Measurements from ENCODE around the gene PTPRN2.

The PTPRN2 gene

DNA sequence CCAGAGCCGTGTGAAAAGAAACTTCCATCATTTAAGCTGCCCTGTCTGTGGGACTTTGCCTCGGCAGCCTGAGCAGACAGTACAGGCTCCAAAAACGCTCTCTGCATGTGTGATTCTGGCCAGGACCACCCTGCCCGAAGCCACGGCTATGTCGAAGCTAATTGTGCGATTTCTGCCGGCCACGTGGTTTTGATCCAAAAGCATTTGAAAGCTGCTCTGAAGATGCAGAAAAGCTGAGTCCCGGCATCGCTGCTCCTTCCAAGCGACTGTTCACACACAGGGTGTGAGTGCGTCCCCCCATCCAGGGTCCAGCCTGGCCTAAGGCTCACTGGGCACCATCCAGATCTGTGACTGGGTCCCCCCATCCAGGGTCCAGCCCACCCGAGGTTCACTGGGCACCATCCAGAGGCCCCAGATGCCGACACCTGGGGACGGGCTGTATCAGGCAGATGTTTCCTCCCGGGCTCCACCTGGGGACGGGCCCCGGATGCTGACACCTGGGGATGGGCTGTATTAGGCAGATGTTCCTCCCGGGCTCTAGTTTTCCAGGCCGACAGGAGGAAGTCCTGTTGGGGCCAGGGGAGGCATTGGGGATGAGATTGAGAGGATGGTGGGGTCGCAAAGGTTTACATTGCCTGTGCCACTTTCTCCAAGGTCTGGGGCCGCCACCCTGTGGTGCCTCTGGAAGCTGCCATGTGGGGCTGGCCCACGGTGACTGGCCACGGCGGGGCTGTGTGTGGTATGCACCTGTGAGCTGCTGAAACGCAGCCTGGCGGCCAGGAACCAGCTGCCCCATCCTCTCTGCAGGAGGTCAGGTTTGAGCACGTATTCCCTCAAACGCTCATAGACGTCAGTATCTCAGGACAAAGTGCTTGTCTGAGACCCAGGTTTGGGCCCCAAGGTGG is 723.5 kb downstream of the PTPRN2 start:
- no peak for DNase-seq

DNA sequence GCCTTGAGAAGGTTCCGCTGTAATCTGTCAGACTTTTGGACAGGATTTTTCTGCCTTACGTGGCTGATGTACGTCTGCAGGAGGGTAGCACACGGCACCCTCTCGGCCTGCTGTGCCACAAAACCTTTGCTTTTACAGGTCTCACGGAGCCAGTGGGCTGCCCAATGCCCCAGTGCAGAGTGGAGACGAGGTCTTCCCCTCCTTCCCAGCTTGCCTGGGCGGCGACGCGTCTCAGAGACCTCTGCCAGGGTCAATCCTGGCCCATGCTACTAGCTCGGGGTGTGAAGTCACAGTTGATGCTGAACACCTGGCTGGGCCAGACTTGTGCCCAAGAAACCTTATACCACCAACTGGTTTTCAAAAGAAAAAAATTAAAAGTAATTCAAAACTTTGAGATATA is 724.4 kb downstream of the PTPRN2 start:
- no peak for DNase-seq

DNA sequence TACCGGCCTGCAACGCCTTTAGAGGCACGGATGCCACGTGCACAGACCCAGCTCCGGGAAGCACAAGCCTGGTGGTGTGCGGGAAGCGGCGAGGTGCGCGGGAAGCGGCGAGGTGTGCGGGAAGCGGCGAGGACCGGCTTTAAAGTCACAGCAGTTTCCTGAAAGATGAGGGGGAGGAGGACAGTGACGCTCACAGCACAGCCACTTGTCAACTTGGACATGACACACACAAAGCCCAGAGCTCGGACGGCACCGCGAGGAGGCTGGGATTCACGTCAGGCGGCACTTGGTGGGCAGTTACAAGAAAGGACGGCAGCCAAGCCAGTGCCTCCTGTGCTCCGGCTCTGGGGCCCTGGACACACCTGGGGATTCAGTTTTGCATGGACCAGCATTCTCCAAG is 724.9 kb downstream of the PTPRN2 start:
- DNase-seq: no peak

- no peak for DNase-seq
Measured at GRCh38 chr7:157861551-157861950, 726.1 kb downstream of the PTPRN2 start.

GRCh38 chr7:157861031-157861491 is 726.6 kb downstream of the PTPRN2 start:
- DNase-seq: no peak

GRCh38 chr7:157860406-157860805 is 727.2 kb downstream of the PTPRN2 start:
- no peak for DNase-seq

- DNase-seq: no peak
Measured at GRCh38 chr7:157859915-157860314, 727.7 kb downstream of the PTPRN2 start.

DNA sequence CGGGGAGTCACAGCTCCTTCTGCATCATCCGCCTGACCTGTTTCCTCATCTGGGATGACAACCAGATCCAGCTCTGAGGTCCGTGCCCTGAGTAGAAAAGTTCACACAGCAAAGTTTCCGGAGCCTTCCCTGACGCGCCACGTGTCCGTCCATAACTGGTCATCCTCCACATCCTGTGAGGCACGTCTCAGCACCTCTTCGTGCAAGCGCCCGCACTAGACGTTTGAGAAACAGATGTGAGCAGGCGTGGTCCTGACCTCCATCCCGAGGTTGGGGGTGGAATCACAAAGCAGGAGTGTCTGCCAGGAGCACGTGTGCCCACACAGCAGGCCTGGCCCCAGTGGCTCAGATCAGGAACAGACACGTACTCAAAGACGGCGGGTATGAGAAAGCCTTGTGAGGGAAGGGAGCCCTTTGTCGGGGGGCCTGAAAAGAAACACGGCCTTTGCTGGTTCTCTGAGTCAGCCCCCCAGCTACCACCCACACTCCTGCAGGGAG is 730.0 kb downstream of the PTPRN2 start:
- DNase-seq: no peak

DNA sequence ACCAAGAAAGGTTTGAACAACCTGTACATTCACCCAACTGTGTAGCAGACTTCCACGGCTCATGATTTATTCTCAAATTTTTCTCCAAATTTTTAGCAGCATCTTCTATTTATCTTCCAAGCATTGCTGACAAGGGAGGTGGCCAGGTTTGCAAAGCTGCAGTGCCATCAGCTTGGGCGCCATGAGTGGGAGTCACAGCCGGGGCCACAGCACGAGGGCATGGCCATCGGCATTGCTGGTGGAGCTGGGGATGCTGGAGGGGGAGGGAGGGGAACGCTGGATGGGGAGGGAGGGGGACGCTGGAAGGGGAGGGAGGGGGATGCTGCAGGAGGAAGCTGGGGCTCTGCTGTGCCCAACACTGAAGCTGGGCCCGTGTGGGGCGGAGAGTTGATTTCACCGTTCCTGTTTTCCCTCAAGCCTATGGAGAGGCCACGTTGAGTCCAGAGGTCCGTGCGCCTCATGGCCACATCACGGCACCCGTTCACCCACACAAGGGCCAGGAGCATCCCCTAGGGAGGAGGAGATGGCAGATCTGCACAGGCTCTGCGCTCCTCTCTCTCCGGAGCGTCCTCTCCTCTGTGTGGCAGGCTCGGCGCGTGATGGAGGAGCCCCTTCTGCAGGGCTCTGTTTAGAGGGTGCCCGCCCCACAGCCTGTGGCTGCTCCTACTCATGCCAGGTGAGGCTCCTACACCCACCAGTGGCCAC is 730.6 kb downstream of the PTPRN2 start:
- DNase-seq: no peak

DNA sequence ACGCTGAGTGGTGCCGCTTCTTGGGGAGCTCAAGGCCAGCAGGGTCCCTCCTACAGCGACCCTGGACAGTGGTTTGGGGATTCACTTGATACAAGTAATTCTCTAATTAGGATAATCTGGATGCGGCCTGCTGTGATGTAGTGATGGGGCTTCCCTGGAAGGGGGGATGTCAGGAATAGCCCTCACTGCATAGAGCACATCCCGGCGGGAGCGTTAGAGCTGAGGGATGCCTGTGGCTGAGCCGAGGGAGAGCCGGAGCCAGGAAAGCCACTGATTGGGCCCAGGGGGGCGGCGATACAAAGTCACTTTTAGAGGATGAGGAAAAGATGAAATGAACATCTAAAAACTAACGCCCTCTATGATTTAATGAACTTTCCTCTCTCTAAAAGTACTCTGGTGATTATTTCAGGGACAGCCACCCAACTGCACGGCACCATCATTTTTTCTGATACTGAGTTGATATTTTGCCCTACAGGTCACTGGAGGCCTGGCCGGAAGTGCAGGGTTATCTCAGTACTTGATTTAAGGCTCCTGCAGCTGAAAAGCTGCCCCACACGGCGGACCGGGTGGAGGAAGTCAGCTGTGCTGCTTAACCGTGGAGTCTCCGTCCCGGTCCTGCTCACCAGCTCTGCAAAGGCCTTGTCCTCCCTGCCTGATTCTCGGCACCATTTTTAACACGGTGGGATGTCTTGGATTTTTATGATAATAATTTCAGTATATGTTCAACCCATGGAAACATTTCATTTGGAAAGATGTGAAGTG is 732.0 kb downstream of the PTPRN2 start:
- no peak for DNase-seq

GRCh38 chr7:157855016-157855415 is 732.6 kb downstream of the PTPRN2 start:
- no peak for DNase-seq

GRCh38 chr7:157854066-157854891 is 733.3 kb downstream of the PTPRN2 start:
- no peak for DNase-seq

DNA sequence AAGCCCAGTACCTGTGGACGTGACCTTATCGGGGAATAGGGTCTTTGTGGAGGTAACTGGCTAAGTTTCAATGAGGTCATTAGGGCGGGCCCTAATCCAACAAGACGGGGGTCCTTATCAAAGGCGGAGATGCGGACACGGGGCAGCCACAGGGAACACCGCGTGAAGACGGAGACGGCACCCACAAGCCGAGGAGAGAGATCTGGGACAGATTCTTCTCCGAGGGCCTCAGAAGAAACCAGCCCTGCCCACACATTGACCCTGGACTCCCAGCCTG is 733.9 kb downstream of the PTPRN2 start:
- no peak for DNase-seq

DNA sequence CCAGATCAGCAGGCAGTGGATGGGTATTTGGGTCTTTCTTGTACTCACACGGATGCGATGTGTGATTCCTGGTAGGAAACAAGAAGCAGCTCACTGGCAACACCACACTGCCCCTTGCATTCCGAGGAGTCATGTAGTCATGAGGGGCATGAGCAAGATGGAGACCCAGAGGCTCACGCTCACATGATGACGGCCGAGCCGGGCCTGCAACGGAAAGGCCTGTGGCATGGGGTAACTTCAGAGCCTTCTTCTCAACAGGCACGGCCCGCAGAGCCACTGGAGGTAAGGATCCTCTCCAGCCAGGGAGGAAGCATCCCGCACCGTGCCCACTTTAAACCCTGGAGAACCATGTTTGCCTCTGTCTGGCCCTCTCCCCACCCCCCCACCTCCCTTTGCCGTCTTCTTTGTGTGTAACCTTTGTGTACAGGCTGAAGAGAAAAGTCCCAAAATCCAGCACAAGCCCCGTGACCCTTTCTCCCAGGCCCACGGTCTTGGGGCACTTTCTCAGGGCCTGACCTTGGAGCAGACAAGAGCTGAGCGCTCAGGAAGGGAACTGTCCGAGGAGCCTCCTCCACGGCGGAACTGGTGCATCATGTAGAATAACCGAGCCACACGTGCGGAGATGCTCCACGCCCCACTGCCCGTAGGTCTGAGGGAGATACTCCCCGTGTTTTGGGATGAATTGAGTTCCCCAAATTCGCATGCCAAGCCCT is 734.4 kb downstream of the PTPRN2 start:
- DNase-seq: no peak

DNA sequence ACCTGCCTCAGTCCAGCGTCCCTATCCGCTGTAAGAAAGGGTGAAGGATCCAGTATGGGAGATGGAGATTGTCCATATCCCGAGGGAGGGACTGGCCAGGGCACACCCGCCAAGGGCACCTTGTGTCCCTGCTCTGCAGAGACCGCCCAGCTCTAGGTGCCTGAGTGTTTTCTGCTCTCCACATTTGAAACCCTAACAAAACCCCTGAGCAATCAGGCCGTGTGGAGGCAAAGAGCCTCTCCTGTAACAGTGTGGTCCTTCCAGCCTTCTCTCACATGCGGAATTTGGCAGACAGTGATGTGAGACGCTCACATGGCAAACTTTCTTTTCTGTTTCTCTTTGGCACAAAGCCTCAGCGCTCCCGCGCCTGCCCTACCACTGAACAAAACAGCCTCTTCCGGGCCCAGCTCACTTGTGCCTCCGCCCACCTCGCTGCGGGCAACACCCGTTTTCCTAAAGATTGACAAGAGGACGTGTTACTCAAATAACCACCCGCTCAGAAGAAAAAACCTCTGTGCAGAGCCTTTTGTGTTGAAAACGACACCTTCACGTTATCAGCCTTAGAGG is 736.0 kb downstream of the PTPRN2 start:
- peak; percentile 73 for DNase-seq

DNA sequence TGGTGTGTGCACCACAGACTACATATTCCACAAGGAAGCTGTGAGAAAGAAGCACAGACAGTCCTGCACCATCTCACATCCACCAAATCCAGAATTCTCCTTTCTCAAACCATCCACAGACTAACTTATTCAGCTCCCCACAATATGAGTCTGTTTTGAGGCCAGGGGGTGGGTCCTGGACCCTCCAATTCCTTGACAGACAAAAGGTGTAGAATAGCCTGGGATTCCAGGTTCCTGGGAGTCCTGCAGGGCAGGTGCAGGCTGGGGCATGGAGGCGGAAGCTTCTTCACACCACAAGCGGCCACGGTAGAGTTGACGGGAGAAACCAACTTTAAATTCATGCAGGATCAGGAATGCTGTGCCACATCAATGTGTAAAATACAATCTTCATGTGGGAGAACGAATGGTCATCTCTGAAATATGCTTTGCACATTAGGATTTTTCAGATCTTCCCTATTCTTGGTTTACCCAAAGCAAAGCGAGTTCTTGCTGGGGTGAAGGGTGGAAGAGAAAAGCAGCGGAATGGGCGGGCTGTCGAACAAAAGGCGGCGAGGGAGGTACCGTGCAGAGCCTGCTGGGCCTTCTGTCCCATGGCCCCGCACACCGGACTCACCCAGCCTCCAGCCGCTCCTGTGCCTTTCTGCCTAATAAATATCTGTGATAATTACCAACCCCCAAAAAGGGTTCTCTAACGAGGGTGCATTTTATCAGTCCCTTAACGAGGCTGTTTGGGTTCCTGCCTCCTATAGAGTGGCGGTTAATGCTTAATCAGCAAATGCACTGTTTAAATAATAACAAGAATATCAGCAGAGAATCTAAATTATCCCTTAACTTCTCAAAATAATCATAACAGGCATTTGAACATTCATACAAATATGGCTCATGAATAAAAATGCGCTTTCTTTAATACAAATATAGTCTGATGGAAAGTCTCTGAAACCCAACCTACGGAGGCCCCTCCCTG is 736.9 kb downstream of the PTPRN2 start:
- no peak for DNase-seq

DNA sequence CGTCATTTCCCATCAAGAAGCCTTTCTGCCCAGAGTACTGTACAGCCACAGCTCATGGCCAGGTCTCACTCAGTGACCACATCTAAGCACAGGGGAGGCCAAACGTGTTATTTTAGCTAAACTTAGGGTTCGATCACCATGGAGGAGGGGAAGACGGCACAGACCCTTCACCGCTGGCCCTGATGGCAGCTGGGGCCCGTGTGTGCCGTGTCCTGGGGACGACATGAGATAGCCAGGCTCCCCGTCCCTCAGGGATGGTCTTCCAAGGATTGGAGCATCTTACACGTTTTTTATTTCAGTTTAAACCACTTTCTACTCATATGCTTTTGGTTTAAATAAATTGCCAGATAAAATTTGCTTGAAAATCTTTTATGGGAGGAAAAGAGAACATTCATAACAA is 737.9 kb downstream of the PTPRN2 start:
- DNase-seq: no peak

DNA sequence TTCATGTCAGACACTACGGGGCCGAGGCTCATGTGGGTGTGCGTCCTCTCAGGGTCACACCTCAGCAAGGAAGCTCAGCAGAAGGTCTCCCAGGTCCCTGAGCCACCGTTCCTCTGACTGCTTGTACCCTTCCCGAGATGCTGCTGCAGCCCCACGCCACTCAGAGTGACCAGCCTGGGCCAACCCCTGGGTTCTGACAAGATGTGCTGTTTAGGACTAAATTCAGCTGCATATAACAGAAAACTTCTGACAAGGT is 738.4 kb downstream of the PTPRN2 start:
- no peak for DNase-seq

- no peak for DNase-seq
Measured at GRCh38 chr7:157848508-157849340, 738.9 kb downstream of the PTPRN2 start.
